Calu3 (cell line): ENCODE data around the gene ALDH9A1. TPM values are rescaled to one million over a fixed set of nuclear protein-coding genes. Genes with fewer than 3 reads are reported as not detected.
"Not testable (repeated sequence)": the region's sequence is repeated elsewhere in the genome, so short reads cannot be mapped to it uniquely, and the experiment has no call there.

Experiments
- BruUV-seq: library from RNA; stranded (reverse); fragments of 400-500 nt; replicated peaks from 2 replicates; lab custom pipeline; 2021; lab: Mats Ljungman, UMichigan
- CTCF ChIA-PET: fragments of 300-600 bp; sonication (Branson Sonifier 250); formaldehyde crosslinking; loops from one replicate; lab custom pipeline; 2022; ENCODE audit warnings: antibody characterized with exemption; lab: Charles Lee
- DNase-seq: peaks from one replicate; pipeline ENCODE4 v3.0.0; 2022
- H3K27ac Mint-ChIP-seq: one replicate; pipeline ENCODE4 v1.8.0; 2022; ENCODE audit warnings: mixed read lengths; ENCODE audit not compliant: unreplicated experiment
- H3K27me3 Mint-ChIP-seq: one replicate; pipeline ENCODE4 v1.8.0; 2022; ENCODE audit warnings: mixed read lengths; ENCODE audit not compliant: unreplicated experiment
- H3K36me3 Mint-ChIP-seq: one replicate; pipeline ENCODE4 v1.8.0; 2022; ENCODE audit warnings: mild to moderate bottlenecking, moderate library complexity, mixed read lengths; ENCODE audit not compliant: insufficient read depth, unreplicated experiment
- H3K4me1 Mint-ChIP-seq: one replicate; pipeline ENCODE4 v1.8.0; 2022; ENCODE audit warnings: mild to moderate bottlenecking, low read depth, mixed read lengths; ENCODE audit not compliant: unreplicated experiment
- H3K4me3 Mint-ChIP-seq: one replicate; pipeline ENCODE4 v1.8.0; 2022; ENCODE audit warnings: mild to moderate bottlenecking, low read depth, moderate library complexity, mixed read lengths; ENCODE audit not compliant: unreplicated experiment
- H3K9me3 Mint-ChIP-seq: one replicate; pipeline ENCODE4 v1.8.0; 2022; ENCODE audit warnings: low read depth, mixed read lengths; ENCODE audit not compliant: unreplicated experiment
- CTCF ChIP-seq: fragments of 200-600 bp; IDR thresholded peaks from one replicate; pipeline ENCODE4 v1.8.0; 2022; ENCODE audit warnings: antibody characterized with exemption; ENCODE audit not compliant: unreplicated experiment
- intact Hi-C: fragments of 100-400 bp; cut with micrococcal nuclease; formaldehyde crosslinking; loops from one replicate; pipeline ENCODE4 v1.10.0; 2022; ENCODE audit not compliant: unreplicated experiment
- total RNA-seq: library from RNA; stranded (reverse); gene quantifications from 2 replicates; pipeline ENCODE4 v1.2.3, GENCODE V29; 2022

The ALDH9A1 gene
- total RNA-seq, 1 experiment from 2014 or later: 57.0 TPM

GRCh38 chr1:165644064-165644735 lies 54.2 kb downstream of the ALDH9A1 start:
- no peak for TF ChIP-seq CTCF
- Mint-ChIP-seq H3K4me1 (peaks cover 32% of the 10 kb centered on the region), H3K27ac (no peak overlapping the region), H3K27me3 (no peaks in the 10 kb centered on the region), H3K4me3 (no peak overlapping the region), H3K9me3 (no peaks in the 10 kb centered on the region), H3K36me3 (no peaks in the 10 kb centered on the region)
- CTCF ChIA-PET: interaction anchor here (0.6 kb wide), 1 partner anchor 1914 kb away, joined by 5 read pairs; no protein-coding TSS in a partner anchor
- intact Hi-C loops: no loop called here
- DNase-seq: no peak
- no TSS peak for BruUV-seq

GRCh38 chr1:165641231-165641987 lies 57.0 kb downstream of the ALDH9A1 start:
- Mint-ChIP-seq H3K27ac (no peak overlapping the region), H3K27me3 (no peaks in the 10 kb centered on the region), H3K4me3 (no peak overlapping the region), H3K4me1 (peaks cover 31% of the 10 kb centered on the region), H3K9me3 (no peaks in the 10 kb centered on the region), H3K36me3 (no peaks in the 10 kb centered on the region)
- intact Hi-C loops: no loop called here
- no peak for DNase-seq
- BruUV-seq: no TSS peak
- TF ChIP-seq CTCF: no peak
- CTCF ChIA-PET: no interaction called here

GRCh38 chr1:165639821-165640623 lies 58.3 kb downstream of the ALDH9A1 start:
- H3K27me3 Mint-ChIP-seq: no peaks in the 10 kb centered on the region
- CTCF ChIA-PET: no interaction called here
- no peak for DNase-seq
- H3K27ac Mint-ChIP-seq: no peak overlapping the region
- no TSS peak for BruUV-seq
- peaks cover 18% of the 10 kb centered on the region for H3K4me1 Mint-ChIP-seq
- H3K9me3 Mint-ChIP-seq: no peaks in the 10 kb centered on the region
- no peak for TF ChIP-seq CTCF
- intact Hi-C loops: loop anchor here (10.0 kb wide), 1 partner anchor 205 kb away; no protein-coding TSS in a partner anchor
- H3K36me3 Mint-ChIP-seq: no peaks in the 10 kb centered on the region
- no peak overlapping the region for H3K4me3 Mint-ChIP-seq

- H3K4me1 Mint-ChIP-seq: peaks cover 18% of the 10 kb centered on the region
- H3K36me3 Mint-ChIP-seq, H3K27me3 Mint-ChIP-seq, H3K4me3 Mint-ChIP-seq, H3K27ac Mint-ChIP-seq, CTCF ChIA-PET, DNase-seq, H3K9me3 Mint-ChIP-seq, BruUV-seq: not testable (repeated sequence)
- intact Hi-C loops: loop anchor here (10.0 kb wide), 1 partner anchor 207 kb away; no protein-coding TSS in a partner anchor
Observed at GRCh38 chr1:165638211-165638610, 60.2 kb downstream of the ALDH9A1 start.
